ENCODE measurements around the gene SMO.
"Not testable (repeated sequence)": the region's sequence is repeated elsewhere in the genome, so short reads cannot be mapped to it uniquely, and the experiment has no call there.

The SMO gene

DNA sequence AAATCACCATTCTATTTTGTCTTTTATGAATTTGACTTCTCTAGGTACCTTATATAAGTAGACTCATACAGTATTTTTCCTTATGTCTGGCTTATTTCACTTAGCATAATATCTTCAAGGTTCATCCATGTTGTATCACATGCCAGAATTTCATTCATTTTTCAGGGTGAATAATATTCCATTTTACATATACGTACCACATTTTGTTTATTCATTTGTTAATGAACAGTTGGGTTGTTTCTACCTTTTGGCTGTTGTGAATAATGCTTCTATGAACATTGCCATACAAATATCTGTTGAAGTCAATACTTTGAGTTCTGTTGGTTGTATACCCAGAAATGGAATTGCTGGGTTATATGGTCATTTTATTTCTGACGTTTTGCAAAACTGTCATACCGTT is 57.1 kb downstream of the SMO start:
- no peak for DNase-seq

DNA sequence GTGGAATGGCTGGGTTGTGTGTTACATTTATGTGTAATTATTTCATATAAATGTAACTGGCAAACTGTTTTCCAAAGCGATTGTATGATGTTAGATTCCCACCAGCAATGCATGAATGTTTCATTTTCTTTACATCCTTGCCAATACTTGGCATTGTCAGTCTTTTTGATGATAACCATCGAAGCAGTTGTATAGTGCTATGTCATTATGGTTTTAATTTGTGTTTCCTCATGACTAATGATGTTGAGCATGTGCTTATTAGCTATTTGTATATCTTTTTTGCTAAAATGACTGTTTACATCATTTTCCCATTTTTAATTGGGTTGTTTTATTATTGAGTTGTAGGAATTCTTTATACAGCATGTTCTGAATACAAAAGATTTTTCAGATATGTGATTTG is 58.7 kb downstream of the SMO start:
- no peak for DNase-seq

DNA sequence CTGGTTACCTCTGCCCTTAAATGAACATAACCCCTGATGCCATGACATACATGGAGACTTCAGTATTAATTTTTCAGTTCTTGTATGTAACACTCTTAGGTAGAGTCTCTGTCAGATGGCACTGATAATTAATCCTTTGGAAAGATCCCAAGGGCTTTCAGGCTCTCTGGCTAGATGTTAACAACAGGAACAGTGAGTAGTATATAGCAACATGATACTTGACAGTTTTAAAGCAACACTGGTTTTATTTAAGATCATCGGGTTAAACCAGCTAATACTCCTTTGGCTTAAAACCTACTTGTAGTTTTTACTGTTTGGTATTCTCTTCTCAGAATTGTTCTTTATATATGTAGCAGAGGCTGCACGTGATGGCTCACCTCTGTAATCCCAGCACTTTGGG is 63.7 kb downstream of the SMO start:
- no peak for DNase-seq

DNA sequence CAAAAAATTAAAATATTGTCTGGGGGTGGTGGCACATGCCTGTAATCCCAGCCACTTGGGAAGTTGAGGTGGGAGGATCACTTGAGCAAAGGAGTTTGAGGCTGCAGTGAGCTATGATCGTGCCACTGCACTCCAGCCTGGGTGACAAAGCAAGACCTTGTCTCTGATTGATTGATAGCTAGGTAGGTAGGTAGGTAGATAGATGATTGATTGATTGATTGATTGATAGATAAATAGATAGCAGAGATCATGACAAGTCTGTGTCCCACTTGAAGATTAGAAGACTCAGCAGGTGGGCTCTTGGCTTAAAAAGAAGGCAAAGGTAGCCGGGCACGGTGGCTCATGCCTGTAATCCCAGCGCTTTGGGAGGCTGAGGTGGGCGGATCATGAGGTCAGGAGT is 64.2 kb downstream of the SMO start:
- not testable (repeated sequence) for DNase-seq

DNA sequence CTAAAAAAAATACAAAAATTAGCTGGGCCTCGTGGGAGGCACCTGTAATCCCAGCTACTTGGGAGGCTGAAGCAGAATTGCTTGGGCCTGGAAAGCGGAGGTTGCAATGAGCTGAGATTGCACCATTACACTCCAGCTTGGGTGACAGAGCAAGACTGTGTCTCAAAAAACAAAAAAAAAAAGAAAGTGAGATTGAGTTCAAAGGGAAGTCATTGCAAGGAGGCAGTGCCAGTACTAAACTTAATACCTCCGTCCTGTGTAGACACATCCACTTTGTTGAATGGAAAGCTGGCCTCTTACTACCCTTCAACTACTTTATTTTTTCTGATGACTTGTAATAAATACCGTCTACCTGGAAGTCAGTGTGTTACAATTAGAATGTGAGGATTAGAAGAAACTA is 67.4 kb downstream of the SMO start:
- DNase-seq: no peak

DNA sequence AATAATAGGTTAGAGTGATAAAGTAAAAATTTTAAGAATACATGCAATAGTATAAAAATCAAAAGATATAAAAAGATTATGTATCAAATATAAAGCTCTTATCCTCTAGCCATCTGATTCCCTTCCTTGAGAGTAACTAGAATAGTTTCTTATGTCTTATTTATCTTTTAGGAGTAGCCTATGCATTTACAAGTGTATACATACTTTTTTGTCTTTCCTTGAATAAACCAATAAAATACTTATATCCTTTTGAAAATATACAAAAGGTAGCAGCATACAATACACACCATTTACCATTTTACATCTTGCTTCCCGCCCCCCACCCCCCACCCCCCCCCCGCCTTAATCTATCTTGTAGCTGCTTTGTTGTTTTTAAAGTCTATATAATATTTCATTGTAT is 67.8 kb downstream of the SMO start:
- no peak for DNase-seq

DNA sequence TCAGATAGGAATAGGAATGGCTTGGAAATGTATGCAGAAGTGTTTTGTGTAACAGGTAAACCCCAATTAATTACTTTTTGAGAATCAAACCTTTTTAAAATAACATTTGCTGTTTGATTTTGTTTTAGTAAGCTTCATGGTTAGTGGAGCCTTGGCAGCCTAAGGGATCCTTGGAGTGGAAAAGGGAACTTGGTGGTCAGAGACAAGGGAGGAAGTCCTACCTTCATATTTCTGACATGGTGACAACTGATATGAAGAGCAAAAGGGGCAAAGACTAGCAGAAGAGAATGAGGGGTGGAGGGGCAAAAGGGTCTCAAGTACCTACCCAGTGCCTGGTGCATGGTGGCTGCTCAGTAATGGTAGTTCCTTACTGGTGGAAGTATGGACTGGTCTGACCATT is 68.7 kb downstream of the SMO start:
- no peak for DNase-seq

DNA sequence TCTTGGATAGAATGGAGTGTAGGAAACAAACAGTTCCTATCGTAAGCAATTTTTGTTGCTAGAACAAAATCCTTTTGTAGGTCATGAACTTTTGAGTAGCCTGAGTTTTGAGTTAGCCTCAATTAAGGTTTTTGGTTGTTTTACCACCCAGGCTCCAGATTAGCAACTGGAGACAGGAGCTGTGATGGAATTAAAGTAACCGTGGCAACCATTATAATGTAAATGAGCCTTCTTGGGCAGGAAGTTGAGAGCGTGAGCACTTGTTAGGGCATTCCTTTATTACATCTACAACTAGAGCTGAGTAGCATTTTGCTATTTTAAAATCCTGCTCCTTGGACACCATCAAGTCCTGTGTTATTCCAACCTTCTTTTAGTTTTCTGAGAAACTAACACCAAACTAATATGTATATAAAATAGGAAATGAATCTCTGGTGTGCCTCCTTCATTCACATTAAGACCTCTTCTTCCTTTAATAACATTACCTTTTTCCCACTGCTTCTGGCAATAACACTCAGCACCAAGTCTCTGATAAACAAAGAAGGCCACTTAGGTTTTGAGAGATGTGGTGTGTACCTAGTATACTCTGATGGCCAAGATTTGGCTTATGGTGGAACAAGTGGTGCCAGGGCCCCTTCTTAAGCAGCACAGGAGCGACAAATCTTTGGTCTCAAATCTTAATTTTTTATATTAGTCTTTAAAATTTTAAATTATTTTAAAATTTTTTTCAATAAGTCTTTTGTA is 70.4 kb downstream of the SMO start:
- peak; percentile 21 for DNase-seq

DNA sequence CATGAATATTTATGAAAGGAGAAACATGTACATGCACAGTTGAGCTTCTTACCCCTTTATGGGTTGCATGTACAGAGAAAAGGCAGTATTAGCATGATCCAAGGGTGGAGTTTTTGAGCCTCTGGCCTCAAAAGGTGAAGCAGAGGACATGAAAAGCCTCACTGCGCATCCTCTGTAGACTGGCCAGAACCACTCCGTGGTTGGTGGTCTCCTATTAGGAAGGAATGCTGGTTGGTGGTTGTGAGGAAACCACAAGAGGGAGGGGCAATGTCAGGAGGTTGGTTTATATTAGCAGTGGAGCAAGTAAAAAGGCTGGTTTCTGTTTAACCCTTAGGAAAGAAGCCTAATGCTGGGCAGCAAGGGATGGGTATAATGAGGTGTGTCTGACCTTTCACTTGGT is 73.9 kb downstream of the SMO start:
- DNase-seq: no peak

Data from NCI-H146 (cell line).